ENCODE measurements around the gene NMRK1. TPM values are rescaled to one million over a fixed set of nuclear protein-coding genes. Genes with fewer than 3 reads are reported as not detected.

Gene NMRK1
- total RNA-seq, 1 experiment from 2014 or later: 24.6 TPM

GRCh38 chr9:75132244-75132643 is 44.3 kb upstream of the NMRK1 start:
- Mint-ChIP-seq H3K4me3 (ENCODE audit: unreplicated experiment) (no peak overlapping the region), H3K27me3 (ENCODE audit: insufficient read depth, unreplicated experiment) (no peaks in the 10 kb centered on the region), H3K36me3 (ENCODE audit: insufficient read depth, unreplicated experiment) (peaks cover 16% of the 10 kb centered on the region), H3K27ac (ENCODE audit: low read depth, unreplicated experiment) (no peak overlapping the region), H3K4me1 (ENCODE audit: insufficient read depth, unreplicated experiment) (no peaks in the 10 kb centered on the region), H3K9me3 (ENCODE audit: unreplicated experiment) (no peaks in the 10 kb centered on the region)
- ChIA-PET CTCF (interaction anchor here (0.5 to 1.2 kb wide), 2 partner anchors 11 to 90 kb away, joined by 3 read pairs; no protein-coding TSS in a partner anchor), POLR2A (interaction anchor here (0.6 to 1.2 kb wide), 2 partner anchors 18 to 144 kb away, joined by 3 read pairs; no protein-coding TSS in a partner anchor)
- no TSS peak for BruUV-seq (replicated peaks)
- intact Hi-C loops (cut with micrococcal nuclease): no loop called here
- DNase-seq (ENCODE audit: unreplicated experiment): peak; percentile 11
- TF ChIP-seq, protein P1, sequence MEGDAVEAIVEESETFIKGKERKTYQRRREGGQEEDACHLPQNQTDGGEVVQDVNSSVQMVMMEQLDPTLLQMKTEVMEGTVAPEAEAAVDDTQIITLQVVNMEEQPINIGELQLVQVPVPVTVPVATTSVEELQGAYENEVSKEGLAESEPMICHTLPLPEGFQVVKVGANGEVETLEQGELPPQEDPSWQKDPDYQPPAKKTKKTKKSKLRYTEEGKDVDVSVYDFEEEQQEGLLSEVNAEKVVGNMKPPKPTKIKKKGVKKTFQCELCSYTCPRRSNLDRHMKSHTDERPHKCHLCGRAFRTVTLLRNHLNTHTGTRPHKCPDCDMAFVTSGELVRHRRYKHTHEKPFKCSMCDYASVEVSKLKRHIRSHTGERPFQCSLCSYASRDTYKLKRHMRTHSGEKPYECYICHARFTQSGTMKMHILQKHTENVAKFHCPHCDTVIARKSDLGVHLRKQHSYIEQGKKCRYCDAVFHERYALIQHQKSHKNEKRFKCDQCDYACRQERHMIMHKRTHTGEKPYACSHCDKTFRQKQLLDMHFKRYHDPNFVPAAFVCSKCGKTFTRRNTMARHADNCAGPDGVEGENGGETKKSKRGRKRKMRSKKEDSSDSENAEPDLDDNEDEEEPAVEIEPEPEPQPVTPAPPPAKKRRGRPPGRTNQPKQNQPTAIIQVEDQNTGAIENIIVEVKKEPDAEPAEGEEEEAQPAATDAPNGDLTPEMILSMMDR (IDR thresholded peaks at IDR 0.05; ENCODE audit: unreplicated experiment): no peak

DNA sequence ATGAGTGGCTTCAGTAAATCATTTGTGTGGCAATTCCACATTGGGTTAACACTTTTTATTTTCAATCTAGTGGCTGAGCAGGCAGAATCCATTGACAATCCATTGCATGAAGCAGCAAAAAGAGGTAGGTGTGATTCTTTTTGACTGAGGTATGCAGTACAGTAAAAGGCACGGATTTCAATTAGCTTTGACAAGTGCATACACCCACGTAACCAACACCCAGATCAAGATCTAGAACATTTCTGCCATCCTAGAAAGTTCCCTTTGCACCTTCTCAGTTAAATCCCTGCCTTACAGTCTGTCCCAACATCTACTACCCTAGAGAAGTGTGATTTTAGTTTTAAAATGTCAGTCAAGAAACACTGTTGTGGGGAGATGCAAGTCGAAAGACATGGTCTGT is 43.7 kb upstream of the NMRK1 start:
- no peak for DNase-seq (ENCODE audit: unreplicated experiment)
- POLR2A ChIA-PET: interaction anchor here (1.2 kb wide), 1 partner anchor 19 kb away, joined by 3 read pairs; no protein-coding TSS in a partner anchor
- no TSS peak for BruUV-seq (replicated peaks)
- CTCF ChIA-PET: interaction anchor here (0.5 kb wide), 1 partner anchor 89 kb away, joined by 3 read pairs; no protein-coding TSS in a partner anchor
- TF ChIP-seq, protein P1 (IDR thresholded peaks at IDR 0.05; ENCODE audit: unreplicated experiment): no peak
- Mint-ChIP-seq H3K27ac (ENCODE audit: low read depth, unreplicated experiment) (no peak overlapping the region), H3K4me1 (ENCODE audit: insufficient read depth, unreplicated experiment) (no peaks in the 10 kb centered on the region), H3K27me3 (ENCODE audit: insufficient read depth, unreplicated experiment) (no peaks in the 10 kb centered on the region), H3K9me3 (ENCODE audit: unreplicated experiment) (no peaks in the 10 kb centered on the region), H3K4me3 (ENCODE audit: unreplicated experiment) (no peak overlapping the region), H3K36me3 (ENCODE audit: insufficient read depth, unreplicated experiment) (peaks cover 14% of the 10 kb centered on the region)
- intact Hi-C loops (cut with micrococcal nuclease): no loop called here

DNA sequence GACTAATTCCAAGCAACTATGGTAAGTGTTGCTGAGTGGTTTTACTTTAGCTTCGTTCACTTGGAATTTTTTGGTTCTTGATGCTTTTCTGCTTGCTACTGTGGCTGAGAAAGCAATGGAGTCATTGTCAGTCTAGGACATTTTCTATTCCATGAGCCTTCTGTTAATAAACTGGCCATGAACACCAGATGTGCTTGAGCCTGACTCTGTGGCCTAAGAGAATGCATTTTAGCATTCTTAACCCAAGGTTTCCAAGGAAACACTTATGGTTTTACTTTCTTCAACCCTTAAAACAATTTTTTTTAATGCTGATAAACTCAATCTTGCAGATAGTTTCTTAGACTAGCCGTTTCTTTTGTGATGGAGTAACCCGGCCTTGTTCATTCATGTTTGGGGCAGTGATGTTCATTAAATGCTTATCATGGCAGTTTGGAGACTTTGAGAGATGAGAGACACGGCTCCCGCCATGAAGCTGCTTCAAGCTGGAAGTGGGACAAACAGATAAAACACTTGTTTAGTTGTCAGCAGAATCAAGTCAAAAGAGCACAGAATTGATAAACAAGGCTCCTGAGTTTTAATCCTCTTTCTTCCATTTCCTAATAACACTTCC is 42.8 kb upstream of the NMRK1 start:
- no TSS peak for BruUV-seq (replicated peaks)
- ChIA-PET POLR2A (interaction anchor here (1.0 to 1.2 kb wide), 2 partner anchors 20 to 103 kb away, joined by 3 read pairs; partner anchors contain the start of gene CARNMT1), CTCF (interaction anchor here (0.6 kb wide), 1 partner anchor 31 kb away, joined by 4 read pairs; no protein-coding TSS in a partner anchor)
- Mint-ChIP-seq H3K27me3 (ENCODE audit: insufficient read depth, unreplicated experiment) (no peaks in the 10 kb centered on the region), H3K4me1 (ENCODE audit: insufficient read depth, unreplicated experiment) (no peaks in the 10 kb centered on the region), H3K27ac (ENCODE audit: low read depth, unreplicated experiment) (no peak overlapping the region), H3K36me3 (ENCODE audit: insufficient read depth, unreplicated experiment) (peaks cover 14% of the 10 kb centered on the region), H3K9me3 (ENCODE audit: unreplicated experiment) (no peaks in the 10 kb centered on the region), H3K4me3 (ENCODE audit: unreplicated experiment) (no peak overlapping the region)
- TF ChIP-seq, protein P1 (IDR thresholded peaks at IDR 0.05; ENCODE audit: unreplicated experiment): no peak
- intact Hi-C loops (cut with micrococcal nuclease): no loop called here
- DNase-seq (ENCODE audit: unreplicated experiment): no peak

GRCh38 chr9:75130172-75130571 is 42.2 kb upstream of the NMRK1 start:
- CTCF ChIA-PET: interaction anchor here (0.6 kb wide), 1 partner anchor 32 kb away, joined by 4 read pairs; no protein-coding TSS in a partner anchor

More at GRCh38 chr9:75130172-75130571, 42.2 kb upstream of the NMRK1 start:
- H3K9me3 Mint-ChIP-seq (ENCODE audit: unreplicated experiment): no peaks in the 10 kb centered on the region
- no peaks in the 10 kb centered on the region for H3K4me1 Mint-ChIP-seq (ENCODE audit: insufficient read depth, unreplicated experiment)
- POLR2A ChIA-PET: interaction anchor here (1.0 kb wide), 1 partner anchor 102 kb away, joined by 3 read pairs; the partner anchor contains the start of gene CARNMT1
- H3K4me3 Mint-ChIP-seq (ENCODE audit: unreplicated experiment): no peak overlapping the region
- H3K36me3 Mint-ChIP-seq (ENCODE audit: insufficient read depth, unreplicated experiment): peaks cover 13% of the 10 kb centered on the region
- no peak overlapping the region for H3K27ac Mint-ChIP-seq (ENCODE audit: low read depth, unreplicated experiment)
- no peak for DNase-seq (ENCODE audit: unreplicated experiment)
- TF ChIP-seq, protein P1 (IDR thresholded peaks at IDR 0.05; ENCODE audit: unreplicated experiment): no peak
- BruUV-seq (replicated peaks): no TSS peak
- H3K27me3 Mint-ChIP-seq (ENCODE audit: insufficient read depth, unreplicated experiment): no peaks in the 10 kb centered on the region
- intact Hi-C loops (cut with micrococcal nuclease): no loop called here

Measured in MCF 10A (cell line).